ENCODE measurements around the gene DCDC2C.

The DCDC2C gene

GRCh38 chr2:3703757-3704355 lies 481 bp downstream of the DCDC2C start:
- DNase-seq: no peak
- in situ Hi-C loops (cut with MboI; ENCODE audit: low pct_unique_long_range_greater_than_20kb, low sequenced_read_pairs): no loop called here

DNA sequence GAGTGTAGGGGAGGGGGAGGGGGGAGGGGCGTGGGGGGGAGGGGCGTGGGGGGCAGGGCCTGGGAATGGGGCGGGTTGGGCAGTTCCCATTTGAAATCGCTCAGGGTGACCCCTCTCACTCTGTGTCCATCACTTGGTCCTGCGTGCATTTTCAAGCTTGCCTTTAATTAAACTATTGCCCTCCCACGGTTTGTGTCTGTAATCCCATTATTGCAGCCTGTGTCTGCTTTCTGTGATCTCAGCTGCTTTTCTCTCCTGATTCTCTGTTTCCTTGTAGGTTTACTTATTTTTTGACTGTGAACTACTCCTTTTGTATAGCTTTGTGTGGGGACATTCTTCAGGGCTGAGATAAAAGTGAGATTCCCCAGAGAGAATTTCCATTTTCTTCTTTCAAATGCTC lies 1.3 kb downstream of the DCDC2C start:
- in situ Hi-C loops (cut with MboI; ENCODE audit: low pct_unique_long_range_greater_than_20kb, low sequenced_read_pairs): no loop called here

DNA sequence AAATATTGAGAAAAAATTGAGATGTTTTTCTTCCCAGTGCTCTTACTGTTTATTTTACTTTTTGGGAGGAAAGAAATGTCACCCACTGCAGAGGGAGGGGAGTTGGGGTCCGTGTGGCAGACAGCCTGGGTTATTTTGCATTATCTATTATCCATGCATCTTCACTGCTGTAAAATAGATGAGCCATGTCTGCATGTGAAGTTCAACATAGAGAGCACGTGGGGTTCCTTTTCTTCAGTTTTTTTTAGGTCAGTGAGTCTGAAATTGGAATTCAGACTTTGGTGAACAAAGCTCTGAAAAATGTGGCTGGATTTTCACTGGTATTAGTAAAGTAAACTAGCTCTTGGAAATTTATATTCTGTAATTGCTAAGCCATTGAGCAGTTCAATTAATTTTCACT lies 2.4 kb downstream of the DCDC2C start:
- no peak for DNase-seq
- in situ Hi-C loops (cut with MboI; ENCODE audit: low pct_unique_long_range_greater_than_20kb, low sequenced_read_pairs): no loop called here

More for the DNA sequence above, 1.3 kb downstream of the DCDC2C start:
- DNase-seq: no peak

- in situ Hi-C loops (cut with MboI; ENCODE audit: low pct_unique_long_range_greater_than_20kb, low sequenced_read_pairs): no loop called here
- DNase-seq: no peak
These were observed 3.5 kb downstream of the DCDC2C start for GRCh38 chr2:3706892-3707291.

DNA sequence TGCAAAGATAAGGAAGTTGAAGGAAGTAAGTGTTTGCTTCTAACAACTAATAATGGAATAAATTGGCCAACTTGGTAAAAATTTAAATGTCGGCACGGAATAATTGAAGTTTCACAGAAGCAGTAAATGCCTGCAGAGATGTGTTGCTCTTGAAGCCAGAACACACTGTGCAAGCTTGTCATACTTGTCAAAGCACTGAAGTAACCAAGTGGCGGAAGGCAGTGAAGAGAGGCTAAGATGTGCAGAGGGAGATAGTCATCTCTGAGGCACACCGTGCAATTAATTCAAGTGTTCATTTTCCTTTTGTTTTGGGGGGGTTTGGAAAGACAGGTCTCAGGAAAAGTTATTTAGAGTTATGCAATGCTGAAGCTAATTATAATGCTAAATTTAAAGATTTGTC lies 5.2 kb downstream of the DCDC2C start:
- in situ Hi-C loops (cut with MboI; ENCODE audit: low pct_unique_long_range_greater_than_20kb, low sequenced_read_pairs): no loop called here
- no peak for DNase-seq

DNA sequence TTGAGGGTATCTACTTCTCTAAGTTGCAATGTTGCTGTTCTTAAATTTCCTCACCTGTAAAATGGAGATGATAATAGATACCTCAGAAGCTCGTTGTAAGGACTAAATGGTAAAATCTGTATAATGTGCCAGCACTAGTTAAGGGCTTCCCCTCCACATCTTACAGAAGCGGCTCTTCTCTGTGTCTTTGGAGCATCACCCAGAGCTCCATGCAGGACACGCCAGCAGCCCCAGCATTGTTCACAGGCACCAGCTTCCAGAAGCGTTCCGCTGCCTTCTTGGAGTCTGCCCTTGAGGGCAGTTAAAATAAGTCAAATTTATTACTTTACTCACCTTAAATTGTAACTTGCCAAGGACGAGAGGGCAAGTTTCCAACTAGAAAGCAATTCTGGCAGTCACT lies 5.8 kb downstream of the DCDC2C start:
- in situ Hi-C loops (cut with MboI; ENCODE audit: low pct_unique_long_range_greater_than_20kb, low sequenced_read_pairs): no loop called here
- DNase-seq: no peak

DNA sequence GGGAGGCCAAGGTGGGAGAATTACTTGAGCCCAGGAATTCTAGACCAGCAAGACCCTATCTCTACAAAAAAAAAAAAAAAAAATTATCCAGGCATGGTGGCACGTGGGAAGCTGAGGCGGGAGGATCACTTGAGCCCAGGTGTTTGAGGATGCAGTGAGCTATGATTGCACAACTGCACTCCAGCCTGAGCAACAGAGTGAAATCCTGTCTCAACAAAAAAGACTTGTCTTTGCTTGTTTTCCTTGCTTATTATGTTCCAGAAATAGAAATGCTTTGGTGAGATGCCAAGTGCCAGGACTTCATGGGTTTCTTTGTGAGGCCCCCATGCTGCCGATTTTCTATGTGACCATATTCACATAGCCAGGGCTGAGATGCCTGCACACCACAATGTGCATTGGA lies 9.0 kb downstream of the DCDC2C start:
- no peak for DNase-seq
- in situ Hi-C loops (cut with MboI; ENCODE audit: low pct_unique_long_range_greater_than_20kb, low sequenced_read_pairs): no loop called here

- in situ Hi-C loops (cut with MboI; ENCODE audit: low pct_unique_long_range_greater_than_20kb, low sequenced_read_pairs): no loop called here
- no peak for DNase-seq
These were observed 9.6 kb downstream of the DCDC2C start for GRCh38 chr2:3712831-3713503.

DNA sequence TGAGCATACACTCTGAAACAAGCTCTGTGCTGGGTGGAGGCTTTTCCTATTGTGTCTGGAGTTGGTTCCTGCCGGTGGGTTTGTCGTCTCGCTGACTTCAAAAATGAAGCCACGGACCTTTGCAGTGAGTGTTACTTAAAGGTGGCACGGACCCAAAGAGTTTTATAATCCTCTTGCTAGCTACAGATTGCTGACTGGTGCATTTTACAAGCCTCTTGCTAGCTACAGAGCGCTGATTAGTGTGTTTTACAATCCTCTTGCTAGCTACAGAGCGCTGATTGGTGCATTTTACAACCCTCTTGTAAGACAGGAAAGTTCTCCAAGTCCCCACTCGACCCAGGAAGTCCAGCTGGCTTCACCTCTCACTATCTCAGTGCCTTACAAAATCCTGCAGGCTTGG lies 15.3 kb downstream of the DCDC2C start:
- no peak for DNase-seq
- in situ Hi-C loops (cut with MboI; ENCODE audit: low pct_unique_long_range_greater_than_20kb, low sequenced_read_pairs): no loop called here

DNA sequence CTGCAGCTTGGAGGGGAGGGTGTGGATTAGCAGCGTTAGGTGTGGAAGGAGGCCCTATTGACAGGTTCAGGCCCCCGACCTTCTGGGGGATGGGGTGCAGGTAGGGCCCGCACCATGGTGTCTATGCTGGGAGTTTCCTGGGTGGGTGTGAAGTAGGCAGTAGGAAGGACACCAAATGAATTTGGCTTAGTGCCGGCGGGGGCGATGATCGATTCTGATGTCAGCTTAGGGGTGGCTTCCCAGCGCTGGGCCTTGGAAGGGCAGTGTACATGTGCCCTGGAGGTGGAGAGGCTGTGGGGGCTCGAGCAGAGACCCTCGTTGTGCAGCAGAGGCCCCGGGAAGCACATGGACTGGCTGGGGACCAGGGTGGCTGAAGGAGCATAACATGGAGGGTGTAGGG lies 21.6 kb downstream of the DCDC2C start:
- in situ Hi-C loops (cut with MboI; ENCODE audit: low pct_unique_long_range_greater_than_20kb, low sequenced_read_pairs): no loop called here
- DNase-seq: no peak

- in situ Hi-C loops (cut with MboI; ENCODE audit: low pct_unique_long_range_greater_than_20kb, low sequenced_read_pairs): no loop called here
- no peak for DNase-seq
These were observed 22.3 kb downstream of the DCDC2C start for GRCh38 chr2:3725458-3726250.

- no peak for DNase-seq
- in situ Hi-C loops (cut with MboI; ENCODE audit: low pct_unique_long_range_greater_than_20kb, low sequenced_read_pairs): no loop called here
These were observed 23.1 kb downstream of the DCDC2C start for GRCh38 chr2:3726511-3726910.

DNA sequence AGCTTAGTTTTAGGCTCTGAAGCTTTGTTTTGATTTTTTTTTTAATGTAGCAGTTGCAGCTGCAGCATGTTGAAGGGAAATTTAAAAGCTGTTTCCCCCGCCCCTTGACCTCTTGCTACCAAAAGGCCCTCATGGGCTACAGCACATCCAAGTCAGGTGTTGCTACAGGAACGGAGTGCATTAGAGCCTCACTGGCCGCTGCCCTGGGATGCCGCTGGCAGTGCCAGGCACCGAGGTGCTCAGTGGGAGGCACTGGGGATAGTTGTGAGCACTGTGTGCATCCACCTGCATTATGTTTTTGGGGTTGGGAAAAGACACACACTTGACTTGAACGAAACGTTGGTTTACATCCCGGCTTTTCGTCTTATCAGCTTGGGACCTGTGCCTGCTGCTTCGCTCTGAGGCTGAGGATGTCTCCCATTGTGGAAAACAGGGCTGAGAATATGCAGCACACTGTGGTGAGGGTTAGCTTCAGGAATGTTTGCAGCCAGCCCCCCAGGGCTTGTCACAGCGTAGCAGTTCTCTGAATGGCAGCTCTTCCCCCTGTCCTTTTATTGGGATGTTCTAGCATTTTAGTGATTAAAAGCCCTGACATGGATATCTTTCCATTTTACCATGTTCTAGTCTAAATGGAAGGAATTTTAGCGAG lies 24.1 kb downstream of the DCDC2C start:
- no peak for DNase-seq
- in situ Hi-C loops (cut with MboI; ENCODE audit: low pct_unique_long_range_greater_than_20kb, low sequenced_read_pairs): no loop called here

GRCh38 chr2:3728104-3729054 lies 25.0 kb downstream of the DCDC2C start:
- in situ Hi-C loops (cut with MboI; ENCODE audit: low pct_unique_long_range_greater_than_20kb, low sequenced_read_pairs): no loop called here
- peak; percentile 91 for DNase-seq

GRCh38 chr2:3729055-3729448 lies 25.7 kb downstream of the DCDC2C start:
- in situ Hi-C loops (cut with MboI; ENCODE audit: low pct_unique_long_range_greater_than_20kb, low sequenced_read_pairs): no loop called here

DNA sequence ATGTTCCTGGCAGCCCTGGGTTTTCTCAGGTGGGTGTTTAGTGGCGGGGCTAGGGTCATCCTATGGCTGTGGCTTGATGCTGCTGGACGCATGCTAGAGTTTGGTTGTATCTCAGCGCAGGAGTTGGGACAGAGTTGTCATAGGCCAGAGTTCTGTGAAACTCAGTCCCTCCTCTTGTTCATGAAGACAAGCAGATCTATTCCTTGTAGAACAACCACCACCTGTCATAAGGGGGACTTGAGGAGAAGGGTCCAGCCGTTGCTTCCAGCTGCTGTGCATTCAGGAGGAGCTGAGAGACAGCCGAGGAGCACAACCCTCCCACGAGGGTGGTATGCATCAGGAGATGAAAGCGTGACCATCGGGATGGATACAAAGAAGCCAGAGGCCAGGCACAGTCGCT lies 26.4 kb downstream of the DCDC2C start:
- in situ Hi-C loops (cut with MboI; ENCODE audit: low pct_unique_long_range_greater_than_20kb, low sequenced_read_pairs): no loop called here
- DNase-seq: no peak

More at GRCh38 chr2:3729055-3729448, 25.7 kb downstream of the DCDC2C start:
- no peak for DNase-seq

GRCh38 chr2:3730646-3731045 lies 27.3 kb downstream of the DCDC2C start:
- in situ Hi-C loops (cut with MboI; ENCODE audit: low pct_unique_long_range_greater_than_20kb, low sequenced_read_pairs): no loop called here
- no peak for DNase-seq

GRCh38 chr2:3731829-3732228 lies 28.5 kb downstream of the DCDC2C start:
- DNase-seq: no peak
- in situ Hi-C loops (cut with MboI; ENCODE audit: low pct_unique_long_range_greater_than_20kb, low sequenced_read_pairs): no loop called here

DNA sequence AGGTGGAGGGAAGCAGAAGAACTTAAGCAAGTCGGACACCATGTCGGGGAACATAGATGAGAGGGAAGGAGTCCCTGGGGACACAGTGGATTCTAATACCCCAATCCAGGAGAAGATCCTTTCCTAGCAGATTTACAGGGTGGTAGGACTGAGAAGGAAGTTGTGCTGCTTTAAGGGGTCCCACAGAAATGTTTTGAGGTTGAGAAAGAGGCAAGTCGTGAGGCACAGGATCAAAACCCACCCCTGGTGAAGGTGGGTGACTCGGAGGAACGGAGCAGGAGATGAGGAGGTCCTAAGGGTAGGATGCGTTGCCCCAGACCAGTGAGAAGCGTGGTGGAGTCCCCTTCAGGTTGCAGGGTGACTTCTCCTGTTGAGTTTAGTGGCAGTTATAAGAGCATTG lies 32.7 kb downstream of the DCDC2C start:
- DNase-seq: no peak

More for the DNA sequence above, 32.7 kb downstream of the DCDC2C start:
- in situ Hi-C loops (cut with MboI; ENCODE audit: low pct_unique_long_range_greater_than_20kb, low sequenced_read_pairs): no loop called here
